HG02642 (cell line): ENCODE results near the gene EXOC4.

Experiments used
- ATAC-seq: cut with Tn5 transposase; IDR thresholded peaks from one replicate; pipeline ENCODE4 v1.9.1; 2021; ENCODE audit warnings: mild to moderate bottlenecking; ENCODE audit not compliant: unreplicated experiment, poor library complexity

EXOC4 gene

DNA sequence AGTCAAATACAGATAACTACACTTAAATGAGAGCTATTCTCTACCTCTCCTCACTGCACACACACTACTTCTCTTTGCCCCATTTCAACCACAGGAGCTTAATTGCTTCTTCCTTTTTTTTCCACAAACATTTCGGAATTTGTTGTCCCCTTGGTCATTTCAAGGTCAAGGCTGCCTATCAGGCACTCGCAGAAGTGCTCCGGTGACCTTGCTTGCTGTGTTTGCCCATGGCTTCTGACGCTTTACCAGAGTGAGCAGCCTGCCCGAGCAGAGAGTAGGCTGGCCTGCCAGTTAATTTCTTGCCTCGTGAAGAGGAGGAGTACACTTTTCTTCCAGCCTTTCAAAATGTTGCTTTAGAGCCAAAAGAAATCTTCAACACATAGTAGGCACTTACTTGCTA is 577.2 kb downstream of the EXOC4 start:
- ATAC-seq: no peak

DNA sequence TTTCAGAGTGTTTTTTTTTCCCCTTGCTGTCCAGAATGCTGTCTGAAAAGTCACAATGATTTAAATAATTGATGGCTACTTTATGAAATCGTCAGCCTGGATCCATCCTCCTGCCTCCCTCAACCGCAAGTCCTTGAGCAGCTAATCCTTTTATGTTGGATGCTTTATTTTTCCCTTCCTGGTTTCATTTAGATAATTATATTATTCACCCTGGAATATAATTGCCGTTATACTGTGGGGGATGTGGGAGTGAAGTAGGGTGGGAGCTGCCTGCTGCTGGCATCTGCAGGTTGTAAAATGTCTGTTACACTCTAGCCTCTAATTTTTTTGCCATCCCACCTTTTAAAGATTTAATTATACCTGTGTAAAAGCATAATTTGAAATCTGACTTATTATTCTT is 583.8 kb downstream of the EXOC4 start:
- no peak for ATAC-seq

DNA sequence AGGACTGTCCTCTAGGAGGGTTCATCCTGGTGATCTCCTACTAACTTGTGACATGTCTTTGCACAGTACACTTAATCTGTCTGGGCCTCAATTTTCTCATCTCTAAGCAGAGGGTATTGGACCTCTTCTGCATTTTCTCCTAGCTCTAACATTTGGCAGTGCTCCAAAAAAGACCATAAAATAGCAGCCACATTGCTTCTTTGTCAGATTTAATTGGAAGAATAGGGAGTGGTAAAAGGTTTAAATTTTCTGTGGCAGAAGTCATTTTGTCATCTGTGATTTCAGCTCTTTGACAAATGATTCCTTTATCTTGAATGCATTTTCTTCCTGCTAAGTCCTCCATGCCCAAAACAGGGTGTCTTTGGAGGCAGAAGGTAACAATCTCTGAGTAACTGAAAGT is 584.3 kb downstream of the EXOC4 start:
- no peak for ATAC-seq

DNA sequence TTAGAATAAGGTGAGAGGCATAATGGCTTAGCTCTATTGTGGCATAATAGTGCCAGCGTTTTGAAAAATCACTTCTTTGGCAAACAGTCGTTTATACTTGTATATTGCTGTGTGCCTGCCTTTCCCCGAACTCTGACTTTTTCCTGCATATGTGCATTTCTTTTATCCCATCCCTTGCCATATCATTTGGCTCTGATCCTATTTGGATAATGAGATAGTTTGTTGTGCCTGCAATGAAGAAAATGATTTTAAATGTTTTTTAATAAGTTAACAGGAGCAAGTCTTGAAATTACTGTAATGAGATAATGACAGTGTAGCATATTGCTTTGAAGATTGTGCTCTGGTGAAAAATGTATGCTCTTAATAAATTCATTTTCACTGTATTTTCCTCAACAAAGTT is 586.2 kb downstream of the EXOC4 start:
- ATAC-seq: no peak

DNA sequence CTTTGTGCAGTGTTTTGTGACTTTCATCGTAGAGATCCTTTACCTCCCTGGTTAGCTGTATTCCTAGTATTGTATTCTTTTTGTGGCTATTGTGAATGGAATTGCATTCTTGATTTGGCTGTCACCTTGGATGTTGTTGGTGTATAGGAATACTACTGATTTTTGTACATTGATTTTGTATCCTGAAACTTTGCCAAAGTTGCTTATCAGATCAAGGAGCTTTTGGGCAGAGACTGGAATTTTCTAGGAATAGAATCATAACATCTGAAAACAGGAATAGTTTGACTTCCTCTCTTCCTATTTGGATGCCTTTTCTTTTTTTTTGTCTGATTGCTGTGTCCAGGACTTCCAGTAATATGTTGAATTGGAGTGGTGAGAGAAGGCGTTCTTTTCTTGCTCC is 590.5 kb downstream of the EXOC4 start:
- no peak for ATAC-seq

DNA sequence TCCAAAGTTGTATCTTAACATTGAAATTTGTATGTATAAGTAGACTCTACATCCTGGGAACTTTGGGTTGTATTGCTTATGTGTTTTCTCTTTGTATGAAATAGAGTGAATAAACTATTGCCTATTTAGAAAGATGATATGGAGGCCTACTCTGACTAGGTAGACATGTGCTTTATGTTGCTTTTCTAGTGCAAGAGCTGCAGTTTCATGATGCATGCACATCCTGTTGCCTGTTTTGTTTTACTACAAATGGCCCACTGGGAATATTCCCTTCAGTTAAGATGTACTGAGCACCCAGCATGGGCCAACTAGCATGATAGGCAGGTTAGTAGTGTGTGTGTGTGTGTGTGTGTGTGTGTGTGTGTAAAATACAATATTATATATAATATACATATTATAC is 592.1 kb downstream of the EXOC4 start:
- no peak for ATAC-seq

DNA sequence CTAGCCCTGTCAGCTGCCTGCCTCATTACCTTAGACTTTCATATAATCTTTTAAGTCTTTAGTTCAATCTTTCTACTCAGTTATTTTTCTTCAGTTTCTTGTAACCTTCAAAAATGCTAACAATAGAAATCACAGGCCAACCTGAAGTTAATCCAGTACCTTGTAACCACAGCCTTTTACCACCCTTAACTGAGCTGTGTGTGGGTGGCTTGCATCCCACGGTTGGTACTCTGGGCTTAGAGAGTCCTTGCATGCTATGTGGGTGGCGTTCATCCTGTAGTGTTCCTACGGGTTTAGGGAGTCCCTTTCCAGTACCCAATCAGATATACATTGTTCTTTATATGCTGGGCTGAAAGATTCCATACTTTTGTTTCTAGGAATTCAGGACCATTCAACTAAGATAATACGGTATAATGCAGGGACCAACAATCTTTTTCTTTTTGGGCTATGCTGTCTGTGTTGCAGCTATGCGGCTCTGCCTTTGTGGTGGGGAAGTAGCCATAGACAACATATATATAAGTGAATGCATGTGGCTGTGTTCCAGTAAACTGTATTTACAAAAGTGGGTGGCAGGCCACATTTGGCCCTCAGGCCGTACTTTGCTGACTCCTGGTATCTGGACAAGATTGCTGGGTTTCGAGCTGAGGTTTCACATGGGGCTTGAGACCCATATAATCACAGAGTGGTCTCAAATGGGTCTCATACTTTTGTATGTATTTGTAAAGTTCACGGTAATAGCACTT is 593.5 kb downstream of the EXOC4 start:
- no peak for ATAC-seq

DNA sequence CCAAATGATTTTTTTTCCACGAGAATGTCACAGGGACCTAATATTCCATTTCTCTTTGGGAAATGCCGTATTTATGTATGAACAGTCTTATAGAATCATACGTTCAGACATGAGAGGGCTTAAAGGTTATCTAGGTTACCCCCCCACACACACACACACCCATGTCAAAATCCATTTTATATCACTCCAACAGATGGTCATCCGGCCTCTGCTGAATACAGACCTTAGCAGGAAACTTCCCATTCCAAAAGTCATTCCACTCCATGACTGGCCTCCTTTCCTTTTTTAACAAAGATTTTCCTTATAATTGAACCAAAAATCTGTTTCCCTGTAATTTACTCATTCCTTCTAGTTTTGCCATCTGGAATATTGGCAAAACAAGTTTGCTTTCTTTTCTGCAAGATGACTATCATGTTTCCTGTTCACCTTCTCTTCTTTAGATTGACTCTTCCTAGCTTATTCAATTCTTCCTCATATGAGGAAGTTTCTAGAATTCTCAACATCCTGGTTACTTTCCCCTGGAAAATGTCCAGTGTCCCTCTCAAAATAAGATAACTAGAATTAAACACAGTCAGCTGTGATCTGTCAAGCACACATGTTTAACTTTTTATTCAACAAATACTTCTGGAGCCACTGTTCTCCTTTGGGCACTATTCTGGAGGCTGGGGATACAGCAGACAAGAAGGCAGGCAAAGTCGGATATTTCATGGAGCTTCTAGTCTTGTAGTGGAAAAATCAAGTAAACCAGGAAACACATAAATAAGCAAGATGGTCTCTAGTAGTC is 597.8 kb downstream of the EXOC4 start:
- no peak for ATAC-seq

DNA sequence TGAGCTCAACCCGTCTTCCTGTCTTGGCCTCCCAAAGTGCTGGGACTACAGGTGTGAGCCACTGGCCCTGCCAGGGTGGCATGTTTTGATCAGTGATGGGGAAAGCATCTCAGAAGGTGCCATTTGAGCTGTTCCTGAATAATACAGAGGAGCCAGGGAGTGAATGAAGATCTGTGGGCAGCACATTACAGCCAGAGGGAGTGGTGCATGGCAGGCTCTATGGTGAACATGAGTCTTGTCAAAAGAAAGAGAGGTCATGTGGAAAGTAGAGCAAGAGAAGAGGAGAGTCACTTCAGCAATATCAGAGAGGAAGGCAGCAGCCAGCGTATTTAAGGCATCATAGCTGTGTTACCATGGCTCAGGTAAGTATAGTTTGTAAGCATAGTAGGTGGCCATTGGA is 598.5 kb downstream of the EXOC4 start:
- no peak for ATAC-seq

DNA sequence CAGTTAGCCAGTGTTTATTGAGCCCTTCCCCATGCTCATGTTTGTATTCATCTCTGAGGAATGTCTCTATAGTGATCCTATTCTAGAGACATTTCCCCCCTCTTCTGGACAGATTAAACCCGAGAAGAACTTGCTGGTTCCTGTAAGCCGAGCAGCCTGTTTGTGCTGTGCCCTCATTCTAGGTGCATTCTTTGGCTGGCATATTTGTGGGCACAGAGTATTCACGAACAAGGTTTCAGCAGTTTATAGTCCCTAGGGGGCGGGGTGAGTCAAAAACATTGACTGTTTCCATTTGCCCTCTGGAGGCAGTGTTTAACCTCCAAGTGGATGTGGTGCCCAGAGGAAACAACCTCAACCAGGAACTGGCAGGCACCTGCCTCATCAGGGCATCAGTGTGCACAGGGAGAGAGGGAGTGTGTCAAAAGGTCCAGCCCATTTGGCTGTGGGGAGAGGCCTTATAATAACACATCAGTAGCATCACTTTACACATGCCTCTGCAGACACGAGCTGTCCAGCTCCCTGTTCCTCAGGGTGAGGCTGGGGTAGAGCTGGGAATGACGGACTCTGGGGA is 600.9 kb downstream of the EXOC4 start:
- peak; percentile 71 for ATAC-seq

DNA sequence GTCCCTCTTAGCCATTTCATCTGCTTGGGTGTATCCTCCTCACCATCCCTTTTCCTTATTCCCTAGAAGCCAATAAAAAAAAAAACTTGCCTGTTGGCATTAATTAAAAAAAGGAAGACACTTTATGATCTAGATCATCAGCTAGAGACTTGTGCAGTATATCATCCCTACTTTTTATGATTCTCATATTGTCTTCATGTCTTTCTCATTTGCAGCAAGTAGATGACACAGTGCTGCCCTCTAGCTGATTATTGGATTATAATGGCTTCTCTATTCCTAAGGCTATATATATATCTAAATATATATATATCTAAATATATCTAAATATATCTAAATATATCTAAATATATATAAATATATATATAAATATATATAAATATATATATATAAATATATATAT is 601.9 kb downstream of the EXOC4 start:
- ATAC-seq: no peak

DNA sequence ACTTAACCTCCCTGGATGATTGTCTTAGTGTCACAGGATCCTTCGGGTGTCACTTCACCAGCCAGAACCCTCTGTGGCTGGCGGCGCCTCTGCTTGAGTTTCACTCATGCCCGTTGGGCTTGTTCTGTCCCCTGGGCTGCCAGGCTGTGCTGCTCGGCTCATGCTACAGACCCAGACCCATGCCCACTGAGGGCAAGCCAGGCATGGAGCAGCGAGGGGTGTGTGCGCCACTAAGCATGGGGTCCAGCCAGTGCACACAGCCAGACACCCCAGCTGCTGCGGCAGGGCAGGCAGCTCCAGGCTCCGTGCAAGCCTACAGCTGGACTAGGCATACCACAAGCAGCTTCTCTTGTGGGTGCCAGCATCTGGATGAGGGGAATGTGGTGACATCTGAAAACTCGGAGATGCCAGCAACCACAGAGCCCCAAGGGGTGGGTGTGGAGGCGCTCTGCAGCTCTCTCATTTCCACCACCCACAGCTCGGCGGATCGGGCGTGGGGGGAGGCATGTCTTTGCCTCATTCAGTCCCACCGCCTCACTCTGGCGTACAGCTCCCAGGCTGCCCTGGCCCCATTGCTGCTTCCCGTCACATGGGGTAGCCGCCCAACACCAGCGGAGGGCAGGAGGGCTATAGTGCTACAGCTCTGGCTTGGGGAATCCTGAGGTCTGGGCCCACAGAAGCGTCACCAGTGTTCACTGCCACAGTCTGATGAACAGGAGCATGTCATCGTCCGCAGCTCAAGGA is 604.7 kb downstream of the EXOC4 start:
- no peak for ATAC-seq

DNA sequence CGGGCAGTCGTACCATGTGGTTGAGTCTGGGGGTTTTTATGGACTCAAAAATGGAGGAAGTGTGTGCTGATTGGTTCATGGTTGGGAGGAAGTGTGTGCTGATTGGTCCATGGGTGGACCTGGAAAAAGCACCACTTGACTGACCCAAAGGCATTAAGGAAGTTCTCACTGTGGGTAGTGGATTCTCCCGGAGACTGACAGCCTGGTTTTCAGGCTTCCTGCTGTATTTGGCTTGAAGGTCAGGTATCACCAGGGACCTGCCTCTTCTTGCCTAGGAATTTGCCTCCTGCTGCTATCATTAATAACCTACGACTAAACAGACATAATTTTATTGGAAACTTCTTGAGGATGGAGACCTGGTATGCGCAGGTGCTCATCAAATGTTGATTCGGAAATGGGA is 605.4 kb downstream of the EXOC4 start:
- ATAC-seq: no peak

DNA sequence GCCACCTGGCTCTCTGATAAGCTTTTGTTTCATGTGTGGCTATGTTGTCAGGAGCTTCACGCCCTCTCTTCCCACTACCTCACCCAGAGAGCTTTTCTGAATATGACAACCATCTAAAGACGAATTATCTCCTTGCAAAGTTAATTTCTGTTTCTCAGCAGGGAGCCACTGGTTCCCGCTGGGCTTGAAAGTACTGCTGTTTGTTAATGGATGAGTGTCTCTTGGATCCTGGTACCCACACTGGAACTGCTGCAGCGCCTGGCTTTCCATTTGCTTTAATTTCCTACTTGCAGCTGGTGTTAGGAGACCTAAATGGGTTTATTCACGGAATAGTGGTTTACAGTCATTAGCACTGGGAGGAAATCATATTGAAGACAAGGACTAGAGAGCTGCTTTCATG is 606.4 kb downstream of the EXOC4 start:
- no peak for ATAC-seq

DNA sequence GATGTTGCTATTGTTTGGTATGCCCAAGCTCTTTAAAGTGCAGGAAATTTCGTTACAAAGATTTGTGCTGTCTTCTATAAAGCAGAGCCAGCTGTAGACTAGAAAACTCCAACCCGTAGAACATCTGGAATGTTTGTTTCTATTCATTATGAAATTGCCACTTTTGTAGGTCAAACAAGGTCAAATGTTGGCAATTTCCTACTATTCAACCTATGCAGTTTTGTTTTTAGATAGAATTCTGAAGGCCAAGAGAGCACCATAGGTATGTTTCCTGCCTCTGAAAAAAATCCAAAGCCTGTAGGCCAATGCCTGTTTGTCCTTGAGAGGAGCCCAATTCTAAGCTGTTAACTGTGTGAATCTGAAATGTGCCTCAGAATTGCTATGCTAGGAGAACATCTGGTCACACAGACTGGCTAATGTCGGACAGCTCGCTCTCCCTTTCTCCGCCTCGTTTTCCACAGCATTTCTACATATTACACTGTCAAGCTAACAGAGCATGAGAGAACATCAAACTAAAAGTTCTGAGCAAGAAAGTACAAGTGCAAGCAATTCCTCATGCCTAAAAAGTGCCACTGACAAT is 607.1 kb downstream of the EXOC4 start:
- ATAC-seq: no peak

DNA sequence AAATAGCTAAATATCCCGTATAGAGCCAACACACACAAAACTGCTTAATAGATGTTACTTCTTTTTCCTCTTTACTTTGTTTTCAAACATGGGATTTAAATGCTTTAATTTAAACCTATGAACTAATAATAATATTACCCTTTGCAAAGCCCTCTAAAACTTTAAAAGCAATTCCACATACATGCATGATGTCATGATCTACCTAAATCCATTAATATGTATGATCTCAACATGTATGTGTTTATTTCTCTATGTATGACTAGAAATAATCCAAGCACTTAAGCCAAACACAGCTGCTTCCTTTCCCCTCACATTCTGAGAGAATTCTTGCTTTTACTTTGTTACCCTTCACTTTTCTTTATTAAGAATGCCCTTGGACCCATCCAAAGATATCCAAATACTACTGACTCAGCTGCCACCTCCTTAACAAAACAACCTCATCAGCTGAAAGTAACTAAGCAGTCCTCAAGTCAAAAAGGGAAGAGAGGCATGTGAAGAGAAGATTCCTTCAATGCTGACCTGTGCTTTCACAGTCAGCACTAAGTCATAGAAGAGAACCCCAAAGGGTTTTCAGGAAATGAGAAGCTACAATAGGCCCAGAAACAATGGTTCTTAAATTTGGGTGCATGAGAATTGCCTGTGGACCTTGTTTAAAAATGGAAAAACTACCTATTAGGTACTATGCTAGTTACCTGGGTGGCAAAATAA is 607.9 kb downstream of the EXOC4 start:
- ATAC-seq: no peak

DNA sequence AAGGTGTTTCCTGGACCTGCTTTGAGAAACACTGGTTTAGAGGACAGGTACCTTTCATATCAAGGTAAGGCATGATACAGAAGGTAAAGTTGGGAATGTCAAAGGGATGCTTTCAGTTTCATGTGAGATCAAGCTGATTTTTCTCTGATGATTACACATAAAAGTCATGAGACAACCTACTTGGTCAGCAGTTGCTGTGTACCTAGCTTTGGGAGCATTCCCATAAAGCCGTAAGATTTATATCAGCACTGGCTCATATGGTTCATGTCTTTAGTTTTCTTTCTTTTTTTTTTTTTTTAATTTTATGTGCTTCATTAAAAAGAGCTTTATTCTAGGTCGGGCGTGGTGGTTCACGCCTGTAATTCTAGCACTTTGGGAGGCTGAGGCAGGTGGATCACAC is 609.0 kb downstream of the EXOC4 start:
- no peak for ATAC-seq

DNA sequence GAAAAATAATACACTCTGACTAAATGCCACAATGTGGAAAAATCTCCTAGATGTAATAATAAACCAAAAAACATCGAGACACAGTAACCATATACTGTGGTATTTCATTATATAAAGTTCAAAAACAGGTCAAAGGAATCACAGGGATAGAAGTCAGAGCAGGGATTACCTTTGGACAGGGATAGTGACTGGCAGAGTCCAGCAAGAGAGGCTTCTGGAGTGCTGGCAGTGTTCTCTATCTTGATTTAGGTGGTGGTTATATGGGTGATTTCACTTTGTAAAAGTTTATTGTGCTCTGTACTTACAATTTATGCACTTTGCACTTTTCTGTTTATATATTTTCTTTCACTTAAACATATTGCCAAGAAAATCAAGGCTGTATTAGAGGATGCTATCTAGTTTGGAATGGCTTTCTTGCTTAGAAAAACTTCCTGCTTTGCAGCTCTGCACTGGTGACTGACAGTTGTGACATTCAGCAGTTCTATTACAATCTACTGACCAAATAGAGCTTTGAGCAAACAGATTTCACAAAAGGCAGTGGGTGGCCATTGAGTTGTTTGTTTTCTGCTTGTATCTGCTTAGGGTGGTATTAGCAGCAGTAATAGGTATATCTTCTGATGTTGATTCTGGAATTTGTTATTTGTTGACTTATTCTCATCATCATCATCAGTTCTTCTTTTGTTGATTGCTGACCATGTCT is 610.6 kb downstream of the EXOC4 start:
- ATAC-seq: no peak

DNA sequence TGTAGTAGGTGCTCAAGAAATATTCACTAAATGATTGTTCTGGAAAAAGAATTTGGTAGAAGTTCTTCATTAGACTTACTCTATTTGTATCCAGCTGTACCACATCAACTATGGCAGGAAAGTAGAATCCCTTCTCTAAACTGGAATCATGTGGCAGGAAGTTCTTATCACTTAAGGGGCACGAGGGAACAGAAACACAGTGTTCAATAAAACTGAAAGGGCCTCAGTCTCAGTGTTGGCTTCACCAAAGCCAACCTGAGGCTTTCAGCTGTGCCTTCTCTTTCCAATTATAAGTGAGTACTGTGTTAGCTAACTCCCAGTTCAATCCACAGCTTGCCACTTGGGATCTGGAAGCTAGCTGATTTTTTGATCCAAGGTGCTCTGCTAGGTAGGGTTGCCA is 616.7 kb downstream of the EXOC4 start:
- no peak for ATAC-seq
